Spinal cord (tissue), 10 donors: ENCODE measurements around the gene LYSMD2. TPM values are rescaled to one million over a fixed set of nuclear protein-coding genes. Genes with fewer than 3 reads are reported as not detected.

Source experiments
- DNase-seq, 6 donors: peaks; one replicate each; pipeline versions ENCODE4 v3.0.0 to v3.0.0-alpha.2; 2013 to 2015; ENCODE audit warnings: low spot score in 6 of 6, low read depth in 4 of 6
- H3K27ac ChIP-seq: one replicate; pipeline ENCODE4 v1.5.1; 2013; ENCODE audit warnings: low read depth, low read length, control low read depth
- H3K27me3 ChIP-seq: one replicate; pipeline ENCODE4 v1.6.1; 2013; ENCODE audit warnings: low read length; ENCODE audit not compliant: control insufficient read depth, insufficient read depth
- H3K36me3 ChIP-seq: one replicate; pipeline ENCODE4 v1.6.1; 2013; ENCODE audit warnings: low read length; ENCODE audit not compliant: control insufficient read depth, insufficient read depth
- H3K4me1 ChIP-seq: one replicate; pipeline ENCODE4 v1.6.1; 2013; ENCODE audit warnings: low read length; ENCODE audit not compliant: control insufficient read depth, insufficient read depth
- H3K4me3 ChIP-seq: one replicate; pipeline ENCODE4 v1.5.1; 2013; ENCODE audit warnings: low read depth, low read length, control low read depth
- H3K9me3 ChIP-seq: one replicate; pipeline ENCODE4 v1.6.1; 2013; ENCODE audit warnings: low read length; ENCODE audit not compliant: control insufficient read depth, insufficient read depth
- WGBS: methylation state at CpG from one replicate; pipeline ENCODE4 v1.1.5; 2013; ENCODE audit warnings: missing lambda C conversion rate; ENCODE audit not compliant: insufficient coverage; 5-methylcytosine and 5-hydroxymethylcytosine counted together
- polyA plus RNA-seq, 2 donors: library from polyadenylated mRNA; unstranded; fragments of 120-200 nt; gene quantifications; one replicate each; pipeline ENCODE4 v1.2.1, GENCODE V29; 2013; ENCODE audit not compliant: insufficient read length in 2 of 2
- total RNA-seq, 2 donors: library from RNA; depleted of rRNA in 1 of 2; stranded (reverse); fragments of 120-200 nt in 1 of 2; fragments of >200 nt in 1 of 2; gene quantifications; one replicate each; pipeline versions ENCODE4 v1.2.3 to v1.2.4, GENCODE V29; 2013 to 2014
- donor health status: healthy.

LYSMD2 gene
- total and polyA plus RNA-seq, 4 donors, result 10.7 to 23.8 (median 23.6) TPM

- peaks cover 7% of the 10 kb centered on the region for H3K4me1 ChIP-seq
- WGBS, result no CpG with 5 or more reads among the region's 2 CpGs
- peak overlapping the region; percentile 38 for H3K4me3 ChIP-seq
- peaks cover 3% of the 10 kb centered on the region for H3K36me3 ChIP-seq
- H3K27me3 ChIP-seq, result no peaks in the 10 kb centered on the region
- peak in 4 of 6 donors; percentile 4 to 59 (median 35) for DNase-seq
- peak overlapping the region; percentile 83 for H3K27ac ChIP-seq
- no peaks in the 10 kb centered on the region for H3K9me3 ChIP-seq
These were observed 57.1 kb downstream of the LYSMD2 start for GRCh38 chr15:51680321-51680720.

DNA sequence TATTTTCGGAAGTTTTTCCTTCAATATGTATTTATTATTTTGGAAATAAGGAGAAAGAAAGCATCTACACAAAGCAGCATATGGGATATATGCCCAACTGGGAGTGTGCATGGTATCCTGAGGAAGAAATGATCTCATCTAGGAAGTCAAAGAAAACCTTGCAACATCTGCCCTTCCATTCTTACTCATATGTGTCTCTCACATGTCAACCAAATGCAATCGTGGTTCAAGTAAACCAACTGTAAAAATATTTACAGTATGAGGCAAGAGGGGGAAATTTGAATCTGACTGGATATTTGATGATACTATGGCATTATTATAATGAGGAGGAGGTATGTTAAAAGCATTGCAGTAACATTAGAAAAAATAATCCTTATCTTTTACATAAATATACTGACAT is 59.4 kb downstream of the LYSMD2 start:
- H3K4me3 ChIP-seq, result no peak overlapping the region
- WGBS, result no CpG with 5 or more reads among the region's 2 CpGs
- no peak overlapping the region for H3K27ac ChIP-seq
- no peaks in the 10 kb centered on the region for H3K36me3 ChIP-seq
- no peaks in the 10 kb centered on the region for H3K9me3 ChIP-seq
- no peaks in the 10 kb centered on the region for H3K27me3 ChIP-seq
- DNase-seq, result no peak
- peaks cover 7% of the 10 kb centered on the region for H3K4me1 ChIP-seq

GRCh38 chr15:51677452-51677851 is 60.0 kb downstream of the LYSMD2 start:
- H3K4me1 ChIP-seq, result peaks cover 8% of the 10 kb centered on the region
- DNase-seq, result peak in 1 of 6 donors; percentile 17
- 71% methylated on average over 1 of the region's 2 CpGs for WGBS
- H3K9me3 ChIP-seq, result no peaks in the 10 kb centered on the region
- no peak overlapping the region for H3K27ac ChIP-seq
- H3K4me3 ChIP-seq, result no peak overlapping the region
- H3K36me3 ChIP-seq, result no peaks in the 10 kb centered on the region
- H3K27me3 ChIP-seq, result no peaks in the 10 kb centered on the region

- no CpG with 5 or more reads among the region's 1 CpG for WGBS
- H3K4me3 ChIP-seq, result no peak overlapping the region
- DNase-seq, result no peak
- no peaks in the 10 kb centered on the region for H3K9me3 ChIP-seq
- no peaks in the 10 kb centered on the region for H3K36me3 ChIP-seq
- H3K27ac ChIP-seq, result no peak overlapping the region
- H3K27me3 ChIP-seq, result no peaks in the 10 kb centered on the region
- H3K4me1 ChIP-seq, result peaks cover 12% of the 10 kb centered on the region
These were observed 60.4 kb downstream of the LYSMD2 start for GRCh38 chr15:51677021-51677420.

- Histone ChIP-seq H3K4me3 (no peak overlapping the region), H3K27ac (no peak overlapping the region), H3K27me3 (no peaks in the 10 kb centered on the region), H3K9me3 (no peaks in the 10 kb centered on the region), H3K4me1 (peaks cover 6% of the 10 kb centered on the region), H3K36me3 (no peaks in the 10 kb centered on the region)
- no peak for DNase-seq
- WGBS, result 79% methylated on average over 1 of the region's 1 CpG
These were observed 62.2 kb downstream of the LYSMD2 start for GRCh38 chr15:51675234-51675633.

Other genes starting within 250 kb of the LYSMD2 start
- gene DMXL2, start 114.9 kb downstream of the LYSMD2 start, total RNA-seq, result 100 to 1,000 TPM in 1 of 2 donors, 10 to 100 TPM in 1; 70.4 to 170 TPM
- 100 to 1,000 TPM in 1 of 2 donors, 10 to 100 TPM in 1; 98.2 to 114 TPM for gene DMXL2, start 114.9 kb downstream of the LYSMD2 start, polyA plus RNA-seq
- gene SCG3, start 56.2 kb downstream of the LYSMD2 start, total RNA-seq, result 10 to 100 TPM; 25.4 to 56.0 TPM
- gene SCG3, start 56.2 kb downstream of the LYSMD2 start, polyA plus RNA-seq, result 100 to 1,000 TPM; 117 to 153 TPM
- 100 to 1,000 TPM in 1 of 2 donors, 10 to 100 TPM in 1; 57.1 to 220 TPM for gene TMOD2, start 13.9 kb upstream of the LYSMD2 start, total RNA-seq
- gene TMOD2, start 13.9 kb upstream of the LYSMD2 start, polyA plus RNA-seq, result 100 to 1,000 TPM; 114 to 160 TPM
- gene TMOD3, start 92.0 kb upstream of the LYSMD2 start, total RNA-seq, result 10 to 100 TPM; 43.0 to 60.4 TPM
- gene TMOD3, start 92.0 kb upstream of the LYSMD2 start, polyA plus RNA-seq, result 10 to 100 TPM; 26.5 to 26.8 TPM
- 10 to 100 TPM; 26.4 to 29.7 TPM for gene LEO1, start 234.1 kb upstream of the LYSMD2 start, total RNA-seq
- gene LEO1, start 234.1 kb upstream of the LYSMD2 start, polyA plus RNA-seq, result 10 to 100 TPM; 29.0 to 30.0 TPM